Calu3 (cell line): Measurements from ENCODE around the gene DDX46. TPM values are rescaled to one million over a fixed set of nuclear protein-coding genes. Genes with fewer than 3 reads are reported as not detected.
"Not testable (repeated sequence)": the region's sequence is repeated elsewhere in the genome, so short reads cannot be mapped to it uniquely, and the experiment has no call there.

Source experiments
- BruUV-seq: library from RNA; stranded (reverse); fragments of 400-500 nt; replicated peaks from 2 replicates; lab custom pipeline; 2021; lab: Mats Ljungman, UMichigan
- CTCF ChIA-PET: fragments of 300-600 bp; sonication (Branson Sonifier 250); formaldehyde crosslinking; loops from one replicate; lab custom pipeline; 2022; ENCODE audit warnings: antibody characterized with exemption; lab: Charles Lee
- DNase-seq: peaks from one replicate; pipeline ENCODE4 v3.0.0; 2022
- H3K27ac Mint-ChIP-seq: one replicate; pipeline ENCODE4 v1.8.0; 2022; ENCODE audit warnings: mixed read lengths; ENCODE audit not compliant: unreplicated experiment
- H3K27me3 Mint-ChIP-seq: one replicate; pipeline ENCODE4 v1.8.0; 2022; ENCODE audit warnings: mixed read lengths; ENCODE audit not compliant: unreplicated experiment
- H3K36me3 Mint-ChIP-seq: one replicate; pipeline ENCODE4 v1.8.0; 2022; ENCODE audit warnings: mild to moderate bottlenecking, moderate library complexity, mixed read lengths; ENCODE audit not compliant: insufficient read depth, unreplicated experiment
- H3K4me1 Mint-ChIP-seq: one replicate; pipeline ENCODE4 v1.8.0; 2022; ENCODE audit warnings: mild to moderate bottlenecking, low read depth, mixed read lengths; ENCODE audit not compliant: unreplicated experiment
- H3K4me3 Mint-ChIP-seq: one replicate; pipeline ENCODE4 v1.8.0; 2022; ENCODE audit warnings: mild to moderate bottlenecking, low read depth, moderate library complexity, mixed read lengths; ENCODE audit not compliant: unreplicated experiment
- H3K9me3 Mint-ChIP-seq: one replicate; pipeline ENCODE4 v1.8.0; 2022; ENCODE audit warnings: low read depth, mixed read lengths; ENCODE audit not compliant: unreplicated experiment
- intact Hi-C: fragments of 100-400 bp; cut with micrococcal nuclease; formaldehyde crosslinking; loops from one replicate; pipeline ENCODE4 v1.10.0; 2022; ENCODE audit not compliant: unreplicated experiment
- total RNA-seq: library from RNA; stranded (reverse); gene quantifications from 2 replicates; pipeline ENCODE4 v1.2.3, GENCODE V29; 2022
- TF ChIP-seq, protein P1 (sequence below): fragments of 200-600 bp; IDR thresholded peaks from one replicate; pipeline ENCODE4 v1.8.0; 2022; ENCODE audit warnings: antibody characterized with exemption; ENCODE audit not compliant: unreplicated experiment

DDX46 gene
- total RNA-seq, 1 experiment from 2014 or later, result 95.8 TPM

DNA sequence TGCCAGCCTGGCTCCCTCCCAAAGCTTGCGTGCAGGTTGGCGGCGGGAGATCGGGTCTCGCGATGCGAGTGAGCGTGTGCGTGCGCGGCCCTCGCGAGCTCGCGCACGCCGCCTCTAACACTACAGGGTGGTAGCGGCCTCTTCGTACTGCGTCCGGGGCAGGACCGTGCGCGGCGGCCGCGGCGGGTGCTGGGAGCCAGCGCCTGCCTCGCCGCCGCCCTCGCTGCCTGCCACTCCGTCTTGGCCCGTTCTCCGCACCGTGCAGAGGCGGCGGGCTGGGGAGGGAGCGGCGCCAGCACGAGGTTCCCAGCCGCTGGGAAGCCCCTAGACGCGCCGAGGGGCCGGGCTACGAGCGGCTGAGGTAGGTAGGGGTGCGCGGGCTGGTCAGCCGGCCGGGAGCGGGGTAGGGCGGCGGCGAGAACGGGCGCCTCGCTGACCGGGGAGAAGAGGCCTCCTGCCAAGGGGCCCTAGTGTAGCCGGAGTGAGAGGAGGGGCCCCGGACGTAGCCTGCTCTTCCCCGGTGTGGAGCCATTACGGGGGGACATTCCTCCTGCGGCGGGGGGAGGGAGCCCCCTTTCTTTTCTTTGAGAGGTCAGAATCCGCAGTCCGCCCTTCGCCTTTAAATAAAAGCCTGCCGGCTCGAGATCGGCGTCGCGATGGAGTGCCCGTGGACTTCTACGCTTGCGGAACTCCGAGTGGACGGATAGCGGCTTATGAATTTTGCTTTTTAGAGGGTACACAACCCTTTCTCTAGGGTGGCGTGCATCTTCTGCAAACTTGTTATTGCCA lies 87.5 kb downstream of the DDX46 start, which contains the start of gene C5orf24:
TSS of gene C5orf24 (plus strand) at position 117 of the 789 bp plus-strand sequence. CDS start 8,933 bp downstream, outside the sequence.
- BruUV-seq, result no TSS peak
- peaks cover 23% of the 10 kb centered on the region for H3K4me1 Mint-ChIP-seq
- peaks cover 67% of the 10 kb centered on the region for H3K36me3 Mint-ChIP-seq
- H3K27ac Mint-ChIP-seq, result peak within 1 kb of the TSS; percentile 97
- intact Hi-C loops, result loop anchor here (2.0 kb wide), 1 partner anchor 59 kb away; the partner anchor contains the start of gene PCBD2
- no peaks in the 10 kb centered on the region for H3K9me3 Mint-ChIP-seq
- H3K4me3 Mint-ChIP-seq, result peak within 1 kb of the TSS; percentile 91
- no peaks in the 10 kb centered on the region for H3K27me3 Mint-ChIP-seq
- peak; percentile 95 for DNase-seq
- CTCF ChIA-PET, result interaction anchor here (0.6 to 1.2 kb wide), 3 partner anchors 58 to 676 kb away, joined by 3 to 11 read pairs (median 4); partner anchors contain the start of gene PCBD2
- TF ChIP-seq, protein P1, sequence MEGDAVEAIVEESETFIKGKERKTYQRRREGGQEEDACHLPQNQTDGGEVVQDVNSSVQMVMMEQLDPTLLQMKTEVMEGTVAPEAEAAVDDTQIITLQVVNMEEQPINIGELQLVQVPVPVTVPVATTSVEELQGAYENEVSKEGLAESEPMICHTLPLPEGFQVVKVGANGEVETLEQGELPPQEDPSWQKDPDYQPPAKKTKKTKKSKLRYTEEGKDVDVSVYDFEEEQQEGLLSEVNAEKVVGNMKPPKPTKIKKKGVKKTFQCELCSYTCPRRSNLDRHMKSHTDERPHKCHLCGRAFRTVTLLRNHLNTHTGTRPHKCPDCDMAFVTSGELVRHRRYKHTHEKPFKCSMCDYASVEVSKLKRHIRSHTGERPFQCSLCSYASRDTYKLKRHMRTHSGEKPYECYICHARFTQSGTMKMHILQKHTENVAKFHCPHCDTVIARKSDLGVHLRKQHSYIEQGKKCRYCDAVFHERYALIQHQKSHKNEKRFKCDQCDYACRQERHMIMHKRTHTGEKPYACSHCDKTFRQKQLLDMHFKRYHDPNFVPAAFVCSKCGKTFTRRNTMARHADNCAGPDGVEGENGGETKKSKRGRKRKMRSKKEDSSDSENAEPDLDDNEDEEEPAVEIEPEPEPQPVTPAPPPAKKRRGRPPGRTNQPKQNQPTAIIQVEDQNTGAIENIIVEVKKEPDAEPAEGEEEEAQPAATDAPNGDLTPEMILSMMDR, result no peak

DNA sequence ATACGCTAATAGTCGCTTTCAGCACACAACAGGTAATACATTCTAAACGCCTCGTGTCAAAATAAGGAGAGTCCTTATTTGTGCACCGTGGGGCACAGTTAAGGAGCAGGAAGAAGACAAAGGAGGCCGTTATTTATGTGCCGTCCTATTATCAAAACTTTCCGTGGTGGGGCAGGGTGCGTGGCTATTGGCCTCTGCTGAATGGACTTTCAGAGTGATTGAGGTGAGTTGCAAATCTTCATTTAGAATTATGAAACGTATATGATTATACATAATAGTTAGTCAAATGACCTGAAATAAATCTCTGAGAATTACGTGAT lies 88.0 kb downstream of the DDX46 start:
- peak; percentile 9 for DNase-seq
- H3K27me3 Mint-ChIP-seq, result no peaks in the 10 kb centered on the region
- CTCF ChIA-PET, result interaction anchor here (0.6 to 0.8 kb wide), 2 partner anchors 58 to 185 kb away, joined by 3 to 4 read pairs; partner anchors contain the start of gene PCBD2
- no TSS peak for BruUV-seq
- intact Hi-C loops, result loop anchor here (2.0 kb wide), 1 partner anchor 58 kb away; the partner anchor contains the start of gene PCBD2
- H3K4me1 Mint-ChIP-seq, result peaks cover 23% of the 10 kb centered on the region
- peaks cover 72% of the 10 kb centered on the region for H3K36me3 Mint-ChIP-seq
- peak overlapping the region; percentile 97 for H3K27ac Mint-ChIP-seq
- no peaks in the 10 kb centered on the region for H3K9me3 Mint-ChIP-seq
- peak overlapping the region; percentile 91 for H3K4me3 Mint-ChIP-seq
- TF ChIP-seq, protein P1, result no peak

DNA sequence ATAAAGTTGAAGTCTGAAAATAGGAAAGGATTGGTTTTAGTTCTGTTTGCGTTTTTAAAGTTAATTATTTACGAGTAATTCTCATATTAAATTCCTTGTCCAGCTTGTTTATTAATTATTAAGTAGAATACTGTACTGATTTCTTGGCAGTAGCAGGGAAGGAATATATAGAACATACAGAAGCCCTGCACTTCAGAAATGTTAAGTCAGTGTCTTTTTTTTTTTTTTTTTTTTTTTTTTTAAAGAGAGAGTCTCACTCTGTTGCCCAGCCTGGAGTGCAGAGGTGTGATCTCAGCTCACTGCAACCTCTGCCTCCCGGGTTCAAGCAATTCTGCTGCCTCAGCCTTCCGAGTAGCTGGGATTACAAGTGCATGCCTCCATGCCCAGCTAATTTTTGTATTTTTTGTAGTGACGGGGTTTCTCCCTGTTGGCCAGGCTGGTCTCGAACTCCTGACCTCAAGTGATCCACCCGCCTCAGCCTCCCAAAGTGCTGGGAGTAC lies 90.9 kb downstream of the DDX46 start:
- CTCF ChIA-PET, result interaction anchor here (0.5 to 1.2 kb wide), 10 partner anchors 13 to 646 kb away, joined by 3 to 10 read pairs (median 4); partner anchors contain the start of genes CAMLG, DDX46, PCBD2 and TXNDC15
- peak overlapping the region; percentile 31 for H3K27ac Mint-ChIP-seq
- H3K27me3 Mint-ChIP-seq, DNase-seq, BruUV-seq, intact Hi-C loops, H3K9me3 Mint-ChIP-seq: not testable (repeated sequence)
- peak overlapping the region; percentile 45 for H3K4me3 Mint-ChIP-seq
- H3K4me1 Mint-ChIP-seq, result peaks cover 23% of the 10 kb centered on the region
- peaks cover 89% of the 10 kb centered on the region for H3K36me3 Mint-ChIP-seq

DNA sequence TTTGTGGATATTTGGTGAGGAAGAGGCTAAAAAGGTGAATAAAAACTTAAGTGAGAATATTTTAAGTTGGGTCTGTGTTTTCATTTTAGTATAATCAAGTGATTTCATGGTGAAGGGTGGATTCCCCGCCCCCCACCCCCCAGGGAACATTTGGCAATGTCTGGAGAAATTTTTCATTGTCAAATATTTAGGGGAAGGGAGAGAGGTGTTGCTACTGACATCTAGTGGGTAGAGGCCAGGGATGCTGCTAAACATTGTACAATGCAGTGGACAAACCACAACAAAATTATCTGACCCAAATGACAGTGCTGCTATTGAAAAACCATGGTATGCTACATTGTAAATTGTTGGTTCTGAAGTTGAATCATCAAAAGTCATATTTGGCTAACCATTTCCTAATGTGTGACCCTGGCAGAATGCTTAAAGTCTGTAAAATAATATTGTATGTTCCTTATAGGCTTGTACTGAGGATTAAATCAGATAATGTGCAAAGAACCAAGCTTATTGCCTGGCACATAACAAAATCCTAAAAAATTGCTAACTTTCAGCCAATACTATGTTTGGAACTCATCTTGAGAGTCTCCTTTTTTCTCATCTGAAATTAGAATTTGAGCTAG lies 92.8 kb downstream of the DDX46 start:
- CTCF ChIA-PET, result no interaction called here
- Mint-ChIP-seq H3K27me3 (no peaks in the 10 kb centered on the region), H3K27ac (peak overlapping the region; percentile 56), H3K4me1 (peaks cover 9% of the 10 kb centered on the region), H3K4me3 (no peak overlapping the region), H3K36me3 (peaks cover 84% of the 10 kb centered on the region), H3K9me3 (no peaks in the 10 kb centered on the region)
- no TSS peak for BruUV-seq
- TF ChIP-seq, protein P1, result no peak
- DNase-seq, result peak; percentile 33
- intact Hi-C loops, result no loop called here

DNA sequence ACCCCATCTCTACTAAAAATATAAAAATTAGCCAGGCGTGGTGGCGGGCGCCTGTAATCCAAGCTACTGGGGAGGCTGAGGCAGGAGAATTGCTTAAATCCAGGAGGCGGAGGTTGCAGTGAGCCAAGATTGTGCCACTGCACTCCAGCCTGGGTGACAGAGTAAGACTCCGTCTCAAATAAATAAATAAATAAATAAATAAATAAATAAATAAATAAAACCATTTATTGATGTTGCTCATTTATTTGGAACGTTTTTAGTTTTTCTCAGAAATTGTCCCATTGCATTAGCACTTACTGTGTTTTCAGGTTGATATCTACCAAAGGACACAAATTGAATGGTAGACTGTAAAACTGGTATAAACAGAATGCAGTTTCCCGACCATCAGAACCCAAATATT lies 97.9 kb downstream of the DDX46 start:
- BruUV-seq, intact Hi-C loops, H3K9me3 Mint-ChIP-seq, DNase-seq, H3K27me3 Mint-ChIP-seq, H3K27ac Mint-ChIP-seq, H3K4me1 Mint-ChIP-seq, H3K4me3 Mint-ChIP-seq, CTCF ChIA-PET: not testable (repeated sequence)
- H3K36me3 Mint-ChIP-seq, result peaks cover 49% of the 10 kb centered on the region
